ENCODE data around the gene SORCS2. TPM values are rescaled to one million over a fixed set of nuclear protein-coding genes. Genes with fewer than 3 reads are reported as not detected.

The SORCS2 gene
- total RNA-seq, 1 donor from 2014 or later: 5.2 TPM

- Histone ChIP-seq H2AFZ (replicated peaks) (no peak overlapping the region), H3F3A (ENCODE audit: low read depth) (no peaks in the 10 kb centered on the region), H3K9me3 (ENCODE audit: low read depth) (no peaks in the 10 kb centered on the region), H3K27ac (no peak overlapping the region), H3K4me1 (peaks cover 4% of the 10 kb centered on the region), H4K20me1 (ENCODE audit: low read depth) (peaks cover 4% of the 10 kb centered on the region), H3K4me2 (no peak overlapping the region), H3K27me3 (no peaks in the 10 kb centered on the region), H3K9ac (no peak overlapping the region), H3K36me3 (no peaks in the 10 kb centered on the region), H3K4me3 (no peak overlapping the region), H3K79me2 (ENCODE audit: low read depth) (no peaks in the 10 kb centered on the region)
- no peak for DNase-seq (ENCODE audit: low spot score)
- Mint-ChIP-seq H3K9me3 (peaks cover 14% of the 10 kb centered on the region), H3K27me3 (ENCODE audit: insufficient read depth, low read depth) (peaks cover 5% of the 10 kb centered on the region), H3K4me3 (peak overlapping the region; percentile 55), H3K36me3 (peaks cover 4% of the 10 kb centered on the region), H3K27ac (peak overlapping the region; percentile 57), H3K4me1 (peaks cover 17% of the 10 kb centered on the region)
- no peak for TF ChIP-seq EZH2 (IDR thresholded peaks at IDR 0.05)
- no peak for TF ChIP-seq EZH2phosphoT487 (IDR thresholded peaks at IDR 0.05)
- no peak for TF ChIP-seq CTCF (IDR thresholded peaks at IDR 0.05)
These were observed 243.2 kb downstream of the SORCS2 start for GRCh38 chr4:7435471-7436061.

- Mint-ChIP-seq H3K27me3 (ENCODE audit: insufficient read depth, low read depth) (peaks cover 9% of the 10 kb centered on the region), H3K27ac (no peak overlapping the region), H3K4me3 (no peak overlapping the region), H3K9me3 (peaks cover 14% of the 10 kb centered on the region), H3K4me1 (peaks cover 12% of the 10 kb centered on the region), H3K36me3 (peaks cover 4% of the 10 kb centered on the region)
- no peaks in the 10 kb centered on the region for H3F3A ChIP-seq (ENCODE audit: low read depth)
- no peaks in the 10 kb centered on the region for H3K27me3 ChIP-seq
- no peaks in the 10 kb centered on the region for H3K36me3 ChIP-seq
- H4K20me1 ChIP-seq (ENCODE audit: low read depth): no peaks in the 10 kb centered on the region
- H3K27ac ChIP-seq: no peak overlapping the region
- H3K9ac ChIP-seq: no peak overlapping the region
- H3K4me3 ChIP-seq: no peak overlapping the region
- H3K79me2 ChIP-seq (ENCODE audit: low read depth): no peaks in the 10 kb centered on the region
- no peak for TF ChIP-seq CTCF (IDR thresholded peaks at IDR 0.05)
- no peak for TF ChIP-seq EZH2 (IDR thresholded peaks at IDR 0.05)
- TF ChIP-seq EZH2phosphoT487 (IDR thresholded peaks at IDR 0.05): no peak
- H2AFZ ChIP-seq (replicated peaks): no peak overlapping the region
- H3K4me1 ChIP-seq: no peaks in the 10 kb centered on the region
- H3K4me2 ChIP-seq: no peak overlapping the region
- H3K9me3 ChIP-seq (ENCODE audit: low read depth): no peaks in the 10 kb centered on the region
- DNase-seq (ENCODE audit: low spot score): no peak
These were observed 243.9 kb downstream of the SORCS2 start for GRCh38 chr4:7436256-7436655.

GRCh38 chr4:7439699-7440098 lies 247.4 kb downstream of the SORCS2 start:
- peaks cover 16% of the 10 kb centered on the region for H3K9me3 Mint-ChIP-seq
- H3K36me3 Mint-ChIP-seq: peaks cover 4% of the 10 kb centered on the region
- Histone ChIP-seq H3K9ac (no peak overlapping the region), H3F3A (ENCODE audit: low read depth) (no peaks in the 10 kb centered on the region), H3K9me3 (ENCODE audit: low read depth) (no peaks in the 10 kb centered on the region), H3K27ac (no peak overlapping the region), H3K4me3 (no peak overlapping the region), H3K79me2 (ENCODE audit: low read depth) (no peaks in the 10 kb centered on the region), H3K4me2 (no peak overlapping the region), H4K20me1 (ENCODE audit: low read depth) (no peaks in the 10 kb centered on the region), H2AFZ (replicated peaks) (no peak overlapping the region), H3K27me3 (no peaks in the 10 kb centered on the region), H3K36me3 (no peaks in the 10 kb centered on the region), H3K4me1 (no peaks in the 10 kb centered on the region)
- no peak for DNase-seq (ENCODE audit: low spot score)
- TF ChIP-seq CTCF (IDR thresholded peaks at IDR 0.05) (no peak), EZH2 (IDR thresholded peaks at IDR 0.05) (no peak), EZH2phosphoT487 (IDR thresholded peaks at IDR 0.05) (no peak)
- no peak overlapping the region for H3K27ac Mint-ChIP-seq
- no peak overlapping the region for H3K4me3 Mint-ChIP-seq
- H3K4me1 Mint-ChIP-seq: peaks cover 22% of the 10 kb centered on the region
- H3K27me3 Mint-ChIP-seq (ENCODE audit: insufficient read depth, low read depth): peaks cover 9% of the 10 kb centered on the region

Data from neural progenitor cell (in vitro differentiated cells).